K562 (cell line): ENCODE results near the gene HEG1. TPM values are rescaled to one million over a fixed set of nuclear protein-coding genes. Genes with fewer than 3 reads are reported as not detected.

Experiments used
- ATAC-seq: fragments of 200-7000 bp; cut with Tn5 transposase; 3 replicates; pipeline ENCODE4 v1.9.1; 2020; ENCODE audit warnings: moderate library complexity
- BruUV-seq: library from RNA; stranded (reverse); fragments of 400-500 nt; replicated peaks from 2 replicates; lab custom pipeline; 2021; lab: Mats Ljungman, UMichigan
- CTCF ChIA-PET: fragments of 300-600 bp; formaldehyde crosslinking; extraction: SDS; loops from one replicate; lab custom pipeline; 2021; ENCODE audit warnings: low intra/inter-chr PET ratio; lab: Yijun Ruan, JAX
- POLR2A ChIA-PET: fragments of 300-600, 350-650 bp; sonication (Branson Sonifier 250); formaldehyde crosslinking; extraction: SDS; loops from one replicate; lab custom pipeline; 2021; ENCODE audit warnings: antibody characterized with exemption, inconsistent platforms; lab: Yijun Ruan, JAX
- DNase-seq, 4 experiments: peaks; one replicate each; pipeline versions ENCODE4 v3.0.0 to v3.0.0-alpha.2; 2011 to 2018; ENCODE audit warnings: low spot score in 3 of 4, mixed read lengths in 3 of 4; ENCODE audit errors: extremely low read depth in 1 of 4
- FAIRE-seq: peaks from 2 replicates; lab custom pipeline; 2011; peaks lifted over from hg19 to GRCh38; lab: Jason Lieb, UNC
- H2AFZ ChIP-seq: 2 replicates; pipeline ENCODE4 v1.6.0; 2011; ENCODE audit warnings: low read depth, low read length, control low read depth, inconsistent platforms
- H3K27ac ChIP-seq: fragments of 200-600 bp; 3 replicates; pipeline ENCODE4 v1.8.0; 2011; ENCODE audit warnings: low read depth, mild to moderate bottlenecking, control low read depth, inconsistent platforms, low read length, moderate library complexity, mixed read lengths; ENCODE audit errors: extremely low read depth
- H3K27me3 ChIP-seq, 2 experiments: fragments of 300-600 bp in 1 of 2; 2 replicates in 1 of 2; 3 replicates in 1 of 2; pipeline versions ENCODE4 v1.6.0 to v1.8.0; 2011; ENCODE audit warnings: inconsistent platforms in 2 of 2, low read length in 2 of 2, mild to moderate bottlenecking in 1 of 2, mixed read lengths in 1 of 2, moderate library complexity in 1 of 2; ENCODE audit not compliant: control insufficient read depth in 2 of 2, insufficient read depth in 2 of 2
- H3K36me3 ChIP-seq: fragments of 300-600 bp; 3 replicates; pipeline ENCODE4 v1.8.0; 2011; ENCODE audit warnings: mild to moderate bottlenecking, low read length, inconsistent platforms; ENCODE audit not compliant: control insufficient read depth, insufficient read depth
- H3K4me1 ChIP-seq, 2 experiments: fragments of 200-600 bp in 1 of 2; replicated peaks in 1 of 2; 2 replicates in 1 of 2; 3 replicates in 1 of 2; pipeline versions ENCODE4 v1.5.1 to v1.8.0; 2011; ENCODE audit warnings: inconsistent platforms in 2 of 2, low read length in 2 of 2, mild to moderate bottlenecking in 1 of 2, mixed read lengths in 1 of 2, moderate library complexity in 1 of 2; ENCODE audit not compliant: control insufficient read depth in 2 of 2, insufficient read depth in 2 of 2
- H3K4me2 ChIP-seq: 2 replicates; pipeline ENCODE4 v1.6.1; 2011; ENCODE audit warnings: low read length, control low read depth, inconsistent platforms, mixed read lengths; ENCODE audit not compliant: insufficient read depth
- H3K4me3 ChIP-seq: fragments of 200-600 bp; sonication (generic), shearing (Covaris generic); 2 replicates; pipeline ENCODE4 v1.5.1; 2016; ENCODE audit warnings: control low read depth, inconsistent platforms
- H3K79me2 ChIP-seq: fragments of 200-600 bp; 3 replicates; pipeline ENCODE4 v1.8.0; 2011; ENCODE audit warnings: low read length, inconsistent platforms; ENCODE audit not compliant: control insufficient read depth, insufficient read depth
- H3K9ac ChIP-seq, 2 experiments: 2 replicates each; pipeline versions ENCODE4 v1.6.0 to v1.6.1; 2011; ENCODE audit warnings: low read depth in 2 of 2, low read length in 2 of 2, control low read depth in 1 of 2, inconsistent platforms in 1 of 2, mild to moderate bottlenecking in 1 of 2, mixed read lengths in 1 of 2; ENCODE audit not compliant: insufficient read depth in 1 of 2
- H3K9me1 ChIP-seq: one replicate; pipeline ENCODE4 v1.6.0; 2011; ENCODE audit warnings: inconsistent platforms, mild to moderate bottlenecking, low read length, moderate library complexity; ENCODE audit not compliant: control insufficient read depth, insufficient read depth
- H3K9me3 ChIP-seq: replicated peaks from 2 replicates; pipeline ENCODE4 v1.5.1; 2011; ENCODE audit warnings: low read depth, low read length, inconsistent platforms; ENCODE audit not compliant: control insufficient read depth, insufficient read depth
- H4K20me1 ChIP-seq: replicated peaks from 2 replicates; pipeline ENCODE4 v1.6.1; 2011; ENCODE audit warnings: low read length, inconsistent platforms, mixed read lengths; ENCODE audit not compliant: control insufficient read depth, insufficient read depth
- FOXJ2 ChIP-seq: fragments of 200-800 bp; sonication (Bioruptor generic); IDR thresholded peaks from 2 replicates; pipeline ENCODE4 v1.6.1; 2016; ENCODE audit warnings: missing genetic modification characterization, missing compliant biosample characterization
- GATAD2B ChIP-seq: fragments of 450-650 bp; IDR thresholded peaks from 2 replicates; pipeline ENCODE4 v1.6.1; 2017; ENCODE audit warnings: mild to moderate bottlenecking, borderline replicate concordance
- RFX5 ChIP-seq: IDR thresholded peaks from 2 replicates; pipeline ENCODE4 v1.6.1; 2011; ENCODE audit warnings: low read depth, mild to moderate bottlenecking, improper control_type of control experiment, low read length
- SAFB ChIP-seq: fragments of 200-400 bp; formaldehyde crosslinking; IDR thresholded peaks from 2 replicates; pipeline ENCODE4 v1.6.1; 2017; ENCODE audit warnings: low read depth, low read length, borderline replicate concordance
- TGIF2 ChIP-seq: sonication (generic); formaldehyde crosslinking; IDR thresholded peaks from 2 replicates; pipeline ENCODE4 v1.8.1; 2022; ENCODE audit warnings: mild to moderate bottlenecking, missing genetic modification reagents, moderate library complexity
- TOE1 ChIP-seq, 2 experiments: fragments of 450-650 bp in 1 of 2; sonication (generic) in 1 of 2; formaldehyde crosslinking in 1 of 2; IDR thresholded peaks; 2 replicates each; pipeline versions ENCODE4 v1.7.1 to v1.8.0; 2016 to 2022; ENCODE audit warnings: borderline replicate concordance in 2 of 2, mild to moderate bottlenecking in 2 of 2, antibody characterized with exemption in 1 of 2, inconsistent platforms in 1 of 2, low read depth in 1 of 2, missing genetic modification reagents in 1 of 2, moderate library complexity in 1 of 2
- ZBTB43 ChIP-seq: sonication (generic); formaldehyde crosslinking; IDR thresholded peaks from 2 replicates; pipeline ENCODE4 v1.8.0; 2023; ENCODE audit warnings: mild to moderate bottlenecking, missing genetic modification reagents
- ZFP1 ChIP-seq: fragments of 450-650 bp; formaldehyde crosslinking; IDR thresholded peaks from 2 replicates; pipeline ENCODE4 v1.4.0; 2020; ENCODE audit warnings: mild to moderate bottlenecking, mixed read lengths
- ZNF23 ChIP-seq: fragments of 250-450 bp; sonication (Bioruptor Pico); IDR thresholded peaks from 2 replicates; pipeline ENCODE4 v1.4.0; 2020; ENCODE audit warnings: mild to moderate bottlenecking
- ZNF77 ChIP-seq: fragments of 250-450 bp; sonication (Bioruptor Pico); IDR thresholded peaks from 2 replicates; pipeline ENCODE4 v1.5.0; 2020
- WGBS: fragments of 100-300 bp; shearing (Covaris generic); methylation state at CpG from one replicate; pipeline ENCODE4 v1.1.6; 2016; ENCODE audit warnings: low coverage, mixed read lengths; ENCODE audit not compliant: insufficient coverage; ENCODE audit errors: missing lambda C conversion rate; 5-methylcytosine and 5-hydroxymethylcytosine counted together
- in situ Hi-C: fragments of 300-500 bp; cut with MboI; formaldehyde crosslinking; loops from 4 replicates; pipeline ENCODE4 v1.15.0; 2018; ENCODE audit warnings: inconsistent platforms, mixed read lengths
- intact Hi-C: fragments of 100-400 bp; cut with micrococcal nuclease; formaldehyde crosslinking; loops from 2 replicates; pipeline ENCODE4 v1.14.2; 2022
- polyA plus RNA-seq, 8 experiments: library from polyadenylated mRNA; depleted of rRNA in 4 of 8; stranded (reverse) in 5 of 8; unstranded in 3 of 8; fragments of >200 nt; fragmentation: Nextera tagmentation in 2 of 8; fragmentation: Illumina TruSeq in 1 of 8; extraction: Ambion mirVana in 2 of 8; extraction: Trizol in 1 of 8; gene quantifications; 2 replicates each; pipeline versions ENCODE4 v1.2.1 to v1.2.3, GENCODE V29; 2011 to 2014; ENCODE audit warnings: inconsistent platforms in 1 of 8, missing spikeins in 1 of 8
- total RNA-seq, 7 experiments: library from RNA; depleted of rRNA in 6 of 7; stranded (reverse); fragments of >200 nt in 6 of 7; fragmentation: Illumina TruSeq in 2 of 7; extraction: Trizol in 2 of 7; gene quantifications; 2 replicates each; pipeline versions ENCODE4 v1.2.1 to v1.2.3, GENCODE V29; 2011 to 2021; ENCODE audit warnings: low replicate concordance in 1 of 7
- TF ChIP-seq, protein P1 (sequence below): fragments of 250-450 bp; sonication (Bioruptor Pico); IDR thresholded peaks from 2 replicates; pipeline ENCODE4 v1.5.0; 2020; ENCODE audit warnings: mild to moderate bottlenecking, borderline replicate concordance

Gene HEG1
- total and polyA plus RNA-seq, 9 of the 15 experiments (the other 6 are each of a cell fraction or from before 2014, with no cell fraction given), result 0.24 TPM; not detected in 8

GRCh38 chr3:125087768-125088391 lies 32.1 kb upstream of the HEG1 start:
- POLR2A ChIA-PET, result no interaction called here
- no TSS peak for BruUV-seq
- H3K9me1 ChIP-seq, result no peaks in the 10 kb centered on the region
- 0% methylated on average over 3 of the region's 6 CpGs for WGBS
- H2AFZ ChIP-seq, result no peak overlapping the region
- H3K79me2 ChIP-seq, result no peaks in the 10 kb centered on the region
- no peak overlapping the region for H3K27ac ChIP-seq
- intact Hi-C loops, result no loop called here
- H3K4me2 ChIP-seq, result no peak overlapping the region
- in situ Hi-C loops, result no loop called here
- CTCF ChIA-PET, result no interaction called here
- TF ChIP-seq SAFB, result no peak
- TF ChIP-seq ZNF23 (CRISPR knock-in tag), result no peak
- no peaks in the 10 kb centered on the region for H3K9me3 ChIP-seq
- DNase-seq (no peak), FAIRE-seq (no peak), ATAC-seq (no peak)
- no peaks in the 10 kb centered on the region for H4K20me1 ChIP-seq
- no peak overlapping the region for H3K9ac ChIP-seq
- H3K4me3 ChIP-seq, result no peak overlapping the region
- no peaks in the 10 kb centered on the region for H3K36me3 ChIP-seq
- peaks cover 0 to 8% of the 10 kb centered on the region in 2 experiments; a peak in 2 of 5 replicates for H3K27me3 ChIP-seq
- no peaks in the 10 kb centered on the region for H3K4me1 ChIP-seq

DNA sequence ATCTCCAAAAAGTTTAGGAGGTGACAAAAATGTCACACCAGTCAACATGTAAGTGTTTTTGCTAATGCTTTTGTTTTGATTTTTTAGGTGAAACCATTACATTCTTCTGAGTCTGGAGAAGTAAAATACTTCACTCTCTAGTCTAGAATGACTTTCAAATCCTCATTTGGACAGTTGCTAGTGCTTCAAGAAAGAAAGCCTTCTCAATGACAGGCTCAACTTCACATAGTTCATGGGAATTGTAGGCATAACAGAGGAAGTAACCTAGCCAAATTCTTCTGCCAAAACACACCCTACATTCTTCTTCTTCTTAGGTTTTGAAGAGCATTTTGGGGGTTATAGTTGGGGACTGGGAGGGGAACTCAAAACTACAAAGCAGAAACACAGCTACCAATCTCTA lies 29.4 kb upstream of the HEG1 start:
- no peaks in the 10 kb centered on the region for H3K4me1 ChIP-seq
- no peak overlapping the region for H3K27ac ChIP-seq
- no peak overlapping the region for H3K4me2 ChIP-seq
- H2AFZ ChIP-seq, result no peak overlapping the region
- no peak for ATAC-seq
- no peaks in the 10 kb centered on the region for H4K20me1 ChIP-seq
- DNase-seq, result no peak
- ChIA-PET POLR2A (interaction anchor here (0.9 kb wide), 1 partner anchor 24 kb away, joined by 3 read pairs; no protein-coding TSS in a partner anchor), CTCF (no interaction called here)
- H3K27me3 ChIP-seq, result peaks cover 0 to 8% of the 10 kb centered on the region in 2 experiments; a peak in 2 of 5 replicates
- H3K9ac ChIP-seq, result no peak overlapping the region
- in situ Hi-C loops (no loop called here), intact Hi-C loops (no loop called here)
- no peaks in the 10 kb centered on the region for H3K79me2 ChIP-seq
- FAIRE-seq, result no peak
- no peak overlapping the region for H3K4me3 ChIP-seq
- no peaks in the 10 kb centered on the region for H3K9me3 ChIP-seq
- TF ChIP-seq ZBTB43 (CRISPR knock-in tag) (no peak), RFX5 (no peak), TGIF2 (CRISPR knock-in tag) (no peak), ZFP1 (CRISPR knock-in tag) (no peak), TOE1 (IDR thresholded peaks at IDR 0.05; ENCODE audit: borderline replicate concordance) (no peak), TOE1 (CRISPR knock-in tag; IDR thresholded peaks at IDR 0.05; ENCODE audit: borderline replicate concordance, low read depth) (no peak), ZNF77 (CRISPR knock-in tag) (no peak), GATAD2B (no peak), FOXJ2 (tag) (no peak)
- TF ChIP-seq, protein P1, sequence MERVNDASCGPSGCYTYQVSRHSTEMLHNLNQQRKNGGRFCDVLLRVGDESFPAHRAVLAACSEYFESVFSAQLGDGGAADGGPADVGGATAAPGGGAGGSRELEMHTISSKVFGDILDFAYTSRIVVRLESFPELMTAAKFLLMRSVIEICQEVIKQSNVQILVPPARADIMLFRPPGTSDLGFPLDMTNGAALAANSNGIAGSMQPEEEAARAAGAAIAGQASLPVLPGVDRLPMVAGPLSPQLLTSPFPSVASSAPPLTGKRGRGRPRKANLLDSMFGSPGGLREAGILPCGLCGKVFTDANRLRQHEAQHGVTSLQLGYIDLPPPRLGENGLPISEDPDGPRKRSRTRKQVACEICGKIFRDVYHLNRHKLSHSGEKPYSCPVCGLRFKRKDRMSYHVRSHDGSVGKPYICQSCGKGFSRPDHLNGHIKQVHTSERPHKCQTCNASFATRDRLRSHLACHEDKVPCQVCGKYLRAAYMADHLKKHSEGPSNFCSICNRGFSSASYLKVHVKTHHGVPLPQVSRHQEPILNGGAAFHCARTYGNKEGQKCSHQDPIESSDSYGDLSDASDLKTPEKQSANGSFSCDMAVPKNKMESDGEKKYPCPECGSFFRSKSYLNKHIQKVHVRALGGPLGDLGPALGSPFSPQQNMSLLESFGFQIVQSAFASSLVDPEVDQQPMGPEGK, result no peak
- BruUV-seq, result no TSS peak
- no peaks in the 10 kb centered on the region for H3K36me3 ChIP-seq
- no peaks in the 10 kb centered on the region for H3K9me1 ChIP-seq
